Measurements from ENCODE around the gene STIL. TPM values are rescaled to one million over a fixed set of nuclear protein-coding genes. Genes with fewer than 3 reads are reported as not detected.

STIL gene
- total RNA-seq, 2 donors from 2014 or later, result 39.3 to 48.0 TPM

DNA sequence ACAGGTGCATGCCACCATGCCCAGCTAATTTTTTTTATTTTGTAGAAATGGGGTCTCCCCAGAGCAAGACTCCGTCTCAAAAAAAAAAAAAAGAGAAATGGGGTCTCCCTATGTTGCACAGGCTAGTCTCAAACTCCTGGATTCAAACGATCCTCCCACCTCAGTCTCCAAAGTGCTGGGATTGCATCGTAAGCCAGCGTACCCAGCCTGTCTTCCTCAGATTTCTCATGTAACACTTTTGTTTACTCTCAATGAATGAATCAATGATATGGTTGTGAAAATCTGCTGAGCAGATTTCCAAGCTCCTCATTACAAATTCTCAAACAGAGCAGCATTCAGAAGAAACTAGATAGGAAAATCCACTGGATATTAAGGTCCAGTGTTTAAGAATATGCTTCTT, 26.3 kb upstream of the STIL start:
- H3K4me3 Mint-ChIP-seq, result no peak overlapping the region
- WGBS, 2 experiments (ENCODE audit: insufficient coverage in 1 of 2, insufficient read length in 1 of 2), result 93 to 100% methylated on average over 3 to 4 of the region's 4 CpGs
- peaks cover 19% of the 10 kb centered on the region for H3K36me3 Mint-ChIP-seq (ENCODE audit: low read depth)

GRCh38 chr1:47338249-47339077, 24.5 kb upstream of the STIL start:
- Histone ChIP-seq H3K4me3 (ENCODE audit: low read length) (no peak overlapping the region), H3K9me3 (ENCODE audit: control insufficient read depth, low read length) (no peaks in the 10 kb centered on the region)

More for the DNA sequence above, 26.3 kb upstream of the STIL start:
- H3K9me3 Mint-ChIP-seq, result no peaks in the 10 kb centered on the region
- TF ChIP-seq, protein P1, sequence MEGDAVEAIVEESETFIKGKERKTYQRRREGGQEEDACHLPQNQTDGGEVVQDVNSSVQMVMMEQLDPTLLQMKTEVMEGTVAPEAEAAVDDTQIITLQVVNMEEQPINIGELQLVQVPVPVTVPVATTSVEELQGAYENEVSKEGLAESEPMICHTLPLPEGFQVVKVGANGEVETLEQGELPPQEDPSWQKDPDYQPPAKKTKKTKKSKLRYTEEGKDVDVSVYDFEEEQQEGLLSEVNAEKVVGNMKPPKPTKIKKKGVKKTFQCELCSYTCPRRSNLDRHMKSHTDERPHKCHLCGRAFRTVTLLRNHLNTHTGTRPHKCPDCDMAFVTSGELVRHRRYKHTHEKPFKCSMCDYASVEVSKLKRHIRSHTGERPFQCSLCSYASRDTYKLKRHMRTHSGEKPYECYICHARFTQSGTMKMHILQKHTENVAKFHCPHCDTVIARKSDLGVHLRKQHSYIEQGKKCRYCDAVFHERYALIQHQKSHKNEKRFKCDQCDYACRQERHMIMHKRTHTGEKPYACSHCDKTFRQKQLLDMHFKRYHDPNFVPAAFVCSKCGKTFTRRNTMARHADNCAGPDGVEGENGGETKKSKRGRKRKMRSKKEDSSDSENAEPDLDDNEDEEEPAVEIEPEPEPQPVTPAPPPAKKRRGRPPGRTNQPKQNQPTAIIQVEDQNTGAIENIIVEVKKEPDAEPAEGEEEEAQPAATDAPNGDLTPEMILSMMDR (conservative IDR thresholded peaks at IDR 0.05), result no peak
- Histone ChIP-seq H3K27ac (ENCODE audit: low read depth, low read length) (no peak overlapping the region), H3K27me3 (ENCODE audit: control insufficient read depth, insufficient read depth, low read length, poor library complexity, severe bottlenecking) (no peaks in the 10 kb centered on the region), H3K36me3 (ENCODE audit: control insufficient read depth, insufficient read depth, low read length) (peaks cover 14% of the 10 kb centered on the region), H3K4me1 (ENCODE audit: control insufficient read depth, insufficient read depth, low read length) (no peaks in the 10 kb centered on the region), H3K4me3 (ENCODE audit: low read length) (no peak overlapping the region), H3K9me3 (ENCODE audit: control insufficient read depth, low read length) (no peaks in the 10 kb centered on the region), H3K9ac (ENCODE audit: extremely low read depth, low read length, poor library complexity, severe bottlenecking) (no peak overlapping the region)
- H3K27me3 Mint-ChIP-seq (ENCODE audit: insufficient read depth), result no peaks in the 10 kb centered on the region
- no peak overlapping the region for H3K27ac Mint-ChIP-seq
- no peak for DNase-seq
- no peaks in the 10 kb centered on the region for H3K4me1 Mint-ChIP-seq

DNA sequence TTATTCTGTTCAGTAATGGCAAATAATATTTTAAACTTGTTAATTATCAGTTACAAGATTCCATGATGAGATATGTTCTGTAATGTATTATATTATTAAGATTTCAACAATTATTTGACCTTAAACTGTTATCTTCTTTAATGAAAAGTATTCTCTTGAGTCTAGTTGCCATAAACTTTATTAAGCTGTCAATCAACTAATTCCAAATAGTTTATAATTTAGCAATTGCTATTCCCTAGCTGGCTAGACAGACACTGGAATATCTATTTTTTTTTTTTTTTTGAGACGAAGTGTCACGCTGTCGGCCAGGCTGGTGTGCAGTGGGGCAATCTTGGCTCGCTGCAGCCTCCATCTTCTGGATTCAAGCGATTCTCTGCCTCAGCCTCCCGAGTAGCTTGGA, 23.4 kb upstream of the STIL start:
- no peaks in the 10 kb centered on the region for H3K9me3 Mint-ChIP-seq
- Histone ChIP-seq H3K27me3 (ENCODE audit: control insufficient read depth, insufficient read depth, low read length, poor library complexity, severe bottlenecking) (no peaks in the 10 kb centered on the region), H3K4me3 (ENCODE audit: low read length) (no peak overlapping the region), H3K9me3 (ENCODE audit: control insufficient read depth, low read length) (no peaks in the 10 kb centered on the region), H3K36me3 (ENCODE audit: control insufficient read depth, insufficient read depth, low read length) (peaks cover 9% of the 10 kb centered on the region), H3K4me1 (ENCODE audit: control insufficient read depth, insufficient read depth, low read length) (no peaks in the 10 kb centered on the region), H3K9ac (ENCODE audit: extremely low read depth, low read length, poor library complexity, severe bottlenecking) (no peak overlapping the region), H3K27ac (ENCODE audit: low read depth, low read length) (no peak overlapping the region)
- no peak overlapping the region for H3K4me3 Mint-ChIP-seq
- 88 to 100% methylated on average over 1 to 6 of the region's 6 CpGs for WGBS, 2 experiments (ENCODE audit: insufficient coverage in 1 of 2, insufficient read length in 1 of 2)
- H3K4me1 Mint-ChIP-seq, result peaks cover 6% of the 10 kb centered on the region
- peaks cover 9% of the 10 kb centered on the region for H3K36me3 Mint-ChIP-seq (ENCODE audit: low read depth)
- TF ChIP-seq, protein P1 (conservative IDR thresholded peaks at IDR 0.05), result no peak
- H3K27me3 Mint-ChIP-seq (ENCODE audit: insufficient read depth), result no peaks in the 10 kb centered on the region
- DNase-seq, result no peak
- no peak overlapping the region for H3K27ac Mint-ChIP-seq

More at GRCh38 chr1:47338249-47339077, 24.5 kb upstream of the STIL start:
- Mint-ChIP-seq H3K4me3 (no peak overlapping the region), H3K4me1 (peaks cover 6% of the 10 kb centered on the region), H3K27ac (peak overlapping the region; percentile 48), H3K36me3 (ENCODE audit: low read depth) (peaks cover 12% of the 10 kb centered on the region), H3K9me3 (no peaks in the 10 kb centered on the region), H3K27me3 (ENCODE audit: insufficient read depth) (no peaks in the 10 kb centered on the region)
- Histone ChIP-seq H3K36me3 (ENCODE audit: control insufficient read depth, insufficient read depth, low read length) (peaks cover 9% of the 10 kb centered on the region), H3K27me3 (ENCODE audit: control insufficient read depth, insufficient read depth, low read length, poor library complexity, severe bottlenecking) (no peaks in the 10 kb centered on the region), H3K9ac (ENCODE audit: extremely low read depth, low read length, poor library complexity, severe bottlenecking) (no peak overlapping the region), H3K4me1 (ENCODE audit: control insufficient read depth, insufficient read depth, low read length) (no peaks in the 10 kb centered on the region), H3K27ac (ENCODE audit: low read depth, low read length) (no peak overlapping the region)
- DNase-seq, result no peak
- TF ChIP-seq, protein P1 (conservative IDR thresholded peaks at IDR 0.05), result no peak

Data from endodermal cell (in vitro differentiated cells).